NCI-H82 treated with DMSO at 0.1 percent for 48 hours (cell line): ENCODE results near the gene SRCAP.

Source experiments
- DNase-seq: peaks from one replicate; lab custom pipeline; 2025; ENCODE audit not compliant: unreplicated experiment; lab: John Stamatoyannopoulos, UW

Gene SRCAP

GRCh38 chr16:30753596-30753995, 54.6 kb downstream of the SRCAP start:
- DNase-seq = no peak

- DNase-seq = no peak
Observed at GRCh38 chr16:30755955-30756780, 57.2 kb downstream of the SRCAP start.

DNA sequence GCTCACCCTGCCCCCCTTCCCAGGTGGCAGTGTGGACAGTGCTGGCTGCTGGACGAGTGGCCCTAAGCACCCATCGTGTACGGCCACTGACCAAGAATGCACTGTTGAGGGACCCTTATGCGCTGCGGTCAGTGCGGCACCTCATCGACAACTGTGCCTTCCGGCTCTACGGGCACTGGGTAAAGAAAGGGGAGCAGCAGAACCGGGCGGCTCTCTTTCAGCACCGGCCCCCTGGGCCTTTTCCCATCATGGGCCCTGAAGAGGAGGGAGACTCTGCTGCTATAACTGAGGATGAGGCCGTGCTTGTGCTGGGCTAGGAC, 57.8 kb downstream of the SRCAP start:
- no peak for DNase-seq

GRCh38 chr16:30757316-30757715, 58.3 kb downstream of the SRCAP start:
- DNase-seq = no peak

GRCh38 chr16:30758988-30759491, 60.1 kb downstream of the SRCAP start:
- DNase-seq = no peak

DNA sequence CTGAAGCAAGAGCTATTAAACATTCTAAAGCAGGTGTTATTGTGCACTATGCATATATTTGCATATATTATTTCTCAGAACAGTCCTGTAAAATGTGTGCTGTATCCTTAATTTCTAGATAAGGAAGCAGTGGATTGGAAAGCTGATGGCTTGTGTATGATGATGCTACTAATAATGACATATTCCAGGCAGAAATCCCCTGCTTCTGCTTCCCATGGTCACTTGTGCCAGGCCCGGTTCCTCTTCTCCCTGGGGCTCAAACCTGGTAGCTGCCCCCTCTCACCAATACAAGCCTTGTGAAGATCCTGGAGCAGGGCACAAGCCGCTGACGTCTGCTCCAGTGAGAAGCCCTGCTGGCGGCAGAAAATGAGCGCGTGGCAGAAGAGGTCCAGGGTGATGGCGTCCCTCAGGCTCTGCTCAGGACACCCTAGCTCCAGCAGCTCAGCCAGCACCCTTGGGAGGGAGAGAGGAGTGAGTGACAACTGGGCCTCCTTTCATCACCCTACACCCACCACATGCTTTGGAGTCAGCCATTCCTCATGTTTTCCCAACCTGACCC, 61.1 kb downstream of the SRCAP start:
- no peak for DNase-seq

- no peak for DNase-seq
Observed at GRCh38 chr16:30760577-30761426, 61.8 kb downstream of the SRCAP start.

DNA sequence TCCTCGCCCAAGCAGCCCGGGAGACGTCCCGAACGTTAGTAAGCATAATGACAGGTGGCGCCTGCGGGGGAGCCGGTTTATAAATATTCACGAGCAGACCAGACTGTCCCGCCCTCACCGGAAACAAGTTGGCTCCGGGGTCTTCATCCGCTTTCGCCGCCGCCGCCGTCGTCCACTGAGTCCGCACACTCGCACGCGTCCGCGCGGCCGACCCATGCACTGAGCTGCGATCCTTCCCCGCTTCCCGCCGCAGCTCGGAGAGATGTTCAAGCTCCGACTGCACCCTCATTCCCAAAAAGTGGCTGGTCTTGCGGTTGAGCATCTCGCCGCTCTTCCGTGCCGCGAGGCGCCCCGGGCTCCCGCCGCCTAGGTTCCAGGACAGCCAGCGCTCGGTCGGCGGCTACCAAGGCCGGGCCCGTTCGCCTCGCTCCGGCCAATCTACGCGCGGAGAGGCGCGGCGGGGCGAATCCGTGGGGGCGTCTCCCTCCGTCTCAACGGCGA, 62.5 kb downstream of the SRCAP start:
- no peak for DNase-seq

- peak; percentile 93 for DNase-seq
Observed at GRCh38 chr16:30761928-30762902, 63.2 kb downstream of the SRCAP start, which contains the start of the genes CFAP119 and RNF40. Gene CFAP119, minus strand, starts transcription at chr16:30762062. Its CDS starts 314 bp downstream, at chr16:30761748. Gene RNF40, plus strand, starts transcription at chr16:30762322. Its CDS starts 224 bp downstream, at chr16:30762546.

DNA sequence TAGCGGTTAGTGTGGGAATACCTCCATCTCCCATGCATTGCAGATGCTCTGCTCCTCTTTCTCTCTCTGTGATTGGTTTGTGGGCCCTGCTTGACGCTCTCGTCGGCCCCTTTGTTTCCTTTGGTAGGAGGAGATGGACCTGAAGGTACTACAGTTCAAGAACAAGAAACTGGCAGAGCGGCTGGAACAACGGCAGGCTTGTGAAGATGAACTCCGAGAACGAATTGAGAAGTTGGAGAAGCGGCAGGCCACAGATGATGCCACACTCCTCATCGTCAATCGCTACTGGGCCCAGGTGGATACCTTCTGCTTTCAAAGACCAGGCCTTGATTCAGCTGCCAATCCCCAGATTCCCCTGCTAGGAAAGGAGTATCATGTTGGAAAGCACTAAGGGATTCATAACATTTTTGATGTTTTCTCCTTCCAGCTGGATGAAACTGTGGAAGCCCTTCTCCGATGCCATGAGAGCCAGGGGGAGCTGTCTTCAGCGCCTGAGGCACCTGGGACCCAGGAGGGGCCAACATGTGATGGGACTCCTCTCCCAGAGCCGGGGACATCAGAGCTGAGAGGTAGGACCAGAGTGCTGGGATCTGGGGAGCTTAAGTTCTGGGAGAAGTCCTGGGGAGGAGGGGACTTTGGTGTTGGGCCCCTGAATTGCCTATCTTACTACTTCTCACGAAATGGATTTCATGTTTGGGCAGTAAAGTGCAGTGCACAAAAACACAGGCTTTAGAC, 64.2 kb downstream of the SRCAP start:
- DNase-seq = no peak

GRCh38 chr16:30764086-30764485, 65.1 kb downstream of the SRCAP start:
- DNase-seq = no peak

DNA sequence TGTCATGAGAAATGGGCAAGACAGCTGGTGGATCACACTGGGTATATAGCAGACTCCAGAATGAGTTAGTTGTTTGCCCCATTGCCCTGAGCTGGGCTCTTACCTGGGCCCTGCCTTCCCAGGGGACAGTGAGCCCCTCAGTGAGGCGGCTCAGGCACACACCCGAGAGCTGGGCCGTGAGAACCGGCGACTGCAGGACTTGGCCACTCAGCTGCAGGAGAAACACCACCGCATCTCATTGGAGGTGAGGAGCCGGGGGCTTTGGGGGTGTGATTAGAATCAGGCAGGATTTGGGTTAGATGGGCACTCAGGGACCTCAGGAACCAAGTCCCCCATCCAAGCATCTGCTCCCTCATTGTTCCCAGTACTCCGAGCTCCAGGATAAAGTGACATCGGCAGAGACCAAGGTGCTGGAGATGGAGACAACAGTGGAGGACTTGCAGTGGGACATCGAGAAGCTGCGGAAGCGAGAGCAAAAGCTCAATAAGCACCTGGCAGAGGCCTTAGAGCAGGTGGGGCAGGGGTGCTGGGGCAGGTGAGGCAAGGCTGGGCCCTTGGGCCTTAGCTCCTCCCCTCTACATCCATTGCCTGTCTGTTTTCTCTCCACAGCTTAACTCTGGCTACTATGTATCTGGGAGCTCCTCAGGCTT, 66.0 kb downstream of the SRCAP start:
- no peak for DNase-seq

- DNase-seq = no peak
Observed at GRCh38 chr16:30766206-30766932, 67.4 kb downstream of the SRCAP start.

GRCh38 chr16:30766933-30767284, 67.9 kb downstream of the SRCAP start:
- DNase-seq = no peak

GRCh38 chr16:30767767-30768465, 68.9 kb downstream of the SRCAP start:
- no peak for DNase-seq

DNA sequence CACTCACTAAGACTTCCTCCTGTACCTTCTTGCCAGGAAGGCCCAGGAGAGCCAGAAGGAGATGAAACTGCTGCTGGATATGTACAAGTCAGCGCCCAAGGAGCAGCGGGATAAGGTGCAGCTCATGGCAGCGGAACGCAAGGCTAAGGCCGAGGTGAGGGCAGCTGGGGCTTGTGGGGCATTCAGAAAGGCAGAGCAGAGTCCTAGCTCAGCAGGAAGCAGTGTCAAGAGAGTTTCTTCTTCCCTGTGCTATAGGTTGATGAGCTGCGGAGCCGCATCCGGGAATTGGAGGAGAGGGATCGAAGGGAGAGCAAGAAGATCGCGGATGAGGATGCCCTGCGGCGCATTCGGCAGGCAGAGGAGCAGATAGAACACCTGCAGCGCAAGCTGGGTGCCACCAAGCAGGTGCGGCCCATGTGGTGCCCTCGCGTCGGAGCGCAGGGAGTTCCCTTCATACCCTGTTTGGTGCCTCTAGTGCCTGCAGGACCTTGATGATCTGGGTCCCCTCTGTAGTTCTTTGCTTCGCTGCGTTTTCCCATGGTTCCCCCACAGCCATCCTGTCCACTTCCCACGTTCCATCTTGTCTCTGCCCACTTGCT, 69.7 kb downstream of the SRCAP start:
- no peak for DNase-seq

GRCh38 chr16:30769379-30770089, 70.6 kb downstream of the SRCAP start:
- no peak for DNase-seq
